K562 (cell line): ENCODE data around the gene AHR. TPM values are rescaled to one million over a fixed set of nuclear protein-coding genes. Genes with fewer than 3 reads are reported as not detected.

Source experiments
- ATAC-seq: fragments of 200-7000 bp; cut with Tn5 transposase; 3 replicates; pipeline ENCODE4 v1.9.1; 2020; ENCODE audit warnings: moderate library complexity
- BruUV-seq: library from RNA; stranded (reverse); fragments of 400-500 nt; replicated peaks from 2 replicates; lab custom pipeline; 2021; lab: Mats Ljungman, UMichigan
- CTCF ChIA-PET: fragments of 300-600 bp; formaldehyde crosslinking; extraction: SDS; loops from one replicate; lab custom pipeline; 2021; ENCODE audit warnings: low intra/inter-chr PET ratio; lab: Yijun Ruan, JAX
- POLR2A ChIA-PET: fragments of 300-600, 350-650 bp; sonication (Branson Sonifier 250); formaldehyde crosslinking; extraction: SDS; loops from one replicate; lab custom pipeline; 2021; ENCODE audit warnings: antibody characterized with exemption, inconsistent platforms; lab: Yijun Ruan, JAX
- DNase-seq, 4 experiments: peaks; one replicate each; pipeline versions ENCODE4 v3.0.0 to v3.0.0-alpha.2; 2011 to 2018; ENCODE audit warnings: low spot score in 3 of 4, mixed read lengths in 3 of 4; ENCODE audit errors: extremely low read depth in 1 of 4
- FAIRE-seq: peaks from 2 replicates; lab custom pipeline; 2011; peaks lifted over from hg19 to GRCh38; lab: Jason Lieb, UNC
- H2AFZ ChIP-seq: 2 replicates; pipeline ENCODE4 v1.6.0; 2011; ENCODE audit warnings: low read depth, low read length, control low read depth, inconsistent platforms
- H3K27ac ChIP-seq: fragments of 200-600 bp; 3 replicates; pipeline ENCODE4 v1.8.0; 2011; ENCODE audit warnings: low read depth, mild to moderate bottlenecking, control low read depth, inconsistent platforms, low read length, moderate library complexity, mixed read lengths; ENCODE audit errors: extremely low read depth
- H3K27me3 ChIP-seq, 2 experiments: fragments of 300-600 bp in 1 of 2; 2 replicates in 1 of 2; 3 replicates in 1 of 2; pipeline versions ENCODE4 v1.6.0 to v1.8.0; 2011; ENCODE audit warnings: inconsistent platforms in 2 of 2, low read length in 2 of 2, mild to moderate bottlenecking in 1 of 2, mixed read lengths in 1 of 2, moderate library complexity in 1 of 2; ENCODE audit not compliant: control insufficient read depth in 2 of 2, insufficient read depth in 2 of 2
- H3K36me3 ChIP-seq: fragments of 300-600 bp; 3 replicates; pipeline ENCODE4 v1.8.0; 2011; ENCODE audit warnings: mild to moderate bottlenecking, low read length, inconsistent platforms; ENCODE audit not compliant: control insufficient read depth, insufficient read depth
- H3K4me1 ChIP-seq, 2 experiments: fragments of 200-600 bp in 1 of 2; replicated peaks in 1 of 2; 2 replicates in 1 of 2; 3 replicates in 1 of 2; pipeline versions ENCODE4 v1.5.1 to v1.8.0; 2011; ENCODE audit warnings: inconsistent platforms in 2 of 2, low read length in 2 of 2, mild to moderate bottlenecking in 1 of 2, mixed read lengths in 1 of 2, moderate library complexity in 1 of 2; ENCODE audit not compliant: control insufficient read depth in 2 of 2, insufficient read depth in 2 of 2
- H3K4me2 ChIP-seq: 2 replicates; pipeline ENCODE4 v1.6.1; 2011; ENCODE audit warnings: low read length, control low read depth, inconsistent platforms, mixed read lengths; ENCODE audit not compliant: insufficient read depth
- H3K4me3 ChIP-seq: fragments of 200-600 bp; sonication (generic), shearing (Covaris generic); 2 replicates; pipeline ENCODE4 v1.5.1; 2016; ENCODE audit warnings: control low read depth, inconsistent platforms
- H3K79me2 ChIP-seq: fragments of 200-600 bp; 3 replicates; pipeline ENCODE4 v1.8.0; 2011; ENCODE audit warnings: low read length, inconsistent platforms; ENCODE audit not compliant: control insufficient read depth, insufficient read depth
- H3K9ac ChIP-seq, 2 experiments: 2 replicates each; pipeline versions ENCODE4 v1.6.0 to v1.6.1; 2011; ENCODE audit warnings: low read depth in 2 of 2, low read length in 2 of 2, control low read depth in 1 of 2, inconsistent platforms in 1 of 2, mild to moderate bottlenecking in 1 of 2, mixed read lengths in 1 of 2; ENCODE audit not compliant: insufficient read depth in 1 of 2
- H3K9me1 ChIP-seq: one replicate; pipeline ENCODE4 v1.6.0; 2011; ENCODE audit warnings: inconsistent platforms, mild to moderate bottlenecking, low read length, moderate library complexity; ENCODE audit not compliant: control insufficient read depth, insufficient read depth
- H3K9me3 ChIP-seq: replicated peaks from 2 replicates; pipeline ENCODE4 v1.5.1; 2011; ENCODE audit warnings: low read depth, low read length, inconsistent platforms; ENCODE audit not compliant: control insufficient read depth, insufficient read depth
- H4K20me1 ChIP-seq: replicated peaks from 2 replicates; pipeline ENCODE4 v1.6.1; 2011; ENCODE audit warnings: low read length, inconsistent platforms, mixed read lengths; ENCODE audit not compliant: control insufficient read depth, insufficient read depth
- ATF4 ChIP-seq: fragments of 450-650 bp; formaldehyde crosslinking; IDR thresholded peaks from 2 replicates; pipeline ENCODE4 v1.4.0; 2022; ENCODE audit warnings: mild to moderate bottlenecking, moderate library complexity
- E2F4 ChIP-seq: sonication (generic); formaldehyde crosslinking; IDR thresholded peaks from 2 replicates; pipeline ENCODE4 v1.8.0; 2022; ENCODE audit warnings: mild to moderate bottlenecking, low read depth, missing genetic modification reagents
- GABPA ChIP-seq: fragments of 200-800 bp; sonication (Bioruptor generic); conservative IDR thresholded peaks from 2 replicates; pipeline ENCODE4 v1.6.1; 2016; ENCODE audit warnings: low read depth, missing genetic modification characterization, missing compliant biosample characterization
- MEIS2 ChIP-seq: fragments of 450-650 bp; IDR thresholded peaks from 2 replicates; pipeline ENCODE4 v1.6.1; 2014; ENCODE audit warnings: mild to moderate bottlenecking; ENCODE audit not compliant: partially characterized antibody
- MITF ChIP-seq: IDR thresholded peaks from 2 replicates; pipeline ENCODE4 v1.6.1; 2014; ENCODE audit warnings: antibody characterized with exemption
- MTA3 ChIP-seq: fragments of 450-650 bp; formaldehyde crosslinking; IDR thresholded peaks from 2 replicates; pipeline ENCODE4 v1.6.1; 2017; ENCODE audit warnings: mild to moderate bottlenecking, borderline replicate concordance
- NFATC3 ChIP-seq: fragments of 450-650 bp; IDR thresholded peaks from 2 replicates; pipeline ENCODE4 v1.6.1; 2017; ENCODE audit warnings: mild to moderate bottlenecking
- ZNF655 ChIP-seq: fragments of 250-450 bp; sonication (Bioruptor Pico); IDR thresholded peaks from 2 replicates; pipeline ENCODE4 v1.5.0; 2021
- WGBS: fragments of 100-300 bp; shearing (Covaris generic); methylation state at CpG from one replicate; pipeline ENCODE4 v1.1.6; 2016; ENCODE audit warnings: low coverage, mixed read lengths; ENCODE audit not compliant: insufficient coverage; ENCODE audit errors: missing lambda C conversion rate; 5-methylcytosine and 5-hydroxymethylcytosine counted together
- in situ Hi-C: fragments of 300-500 bp; cut with MboI; formaldehyde crosslinking; loops from 4 replicates; pipeline ENCODE4 v1.15.0; 2018; ENCODE audit warnings: inconsistent platforms, mixed read lengths
- intact Hi-C: fragments of 100-400 bp; cut with micrococcal nuclease; formaldehyde crosslinking; loops from 2 replicates; pipeline ENCODE4 v1.14.2; 2022
- polyA plus RNA-seq, 8 experiments: library from polyadenylated mRNA; depleted of rRNA in 4 of 8; stranded (reverse) in 5 of 8; unstranded in 3 of 8; fragments of >200 nt; fragmentation: Nextera tagmentation in 2 of 8; fragmentation: Illumina TruSeq in 1 of 8; extraction: Ambion mirVana in 2 of 8; extraction: Trizol in 1 of 8; gene quantifications; 2 replicates each; pipeline versions ENCODE4 v1.2.1 to v1.2.3, GENCODE V29; 2011 to 2014; ENCODE audit warnings: inconsistent platforms in 1 of 8, missing spikeins in 1 of 8
- total RNA-seq, 7 experiments: library from RNA; depleted of rRNA in 6 of 7; stranded (reverse); fragments of >200 nt in 6 of 7; fragmentation: Illumina TruSeq in 2 of 7; extraction: Trizol in 2 of 7; gene quantifications; 2 replicates each; pipeline versions ENCODE4 v1.2.1 to v1.2.3, GENCODE V29; 2011 to 2021; ENCODE audit warnings: low replicate concordance in 1 of 7

Gene AHR
- total and polyA plus RNA-seq, 9 of the 15 experiments (the other 6 are each of a cell fraction or from before 2014, with no cell fraction given), result 0.16 TPM; not detected in 8

GRCh38 chr7:17274551-17275245, 23.8 kb upstream of the AHR start:
- Histone ChIP-seq H3K4me2 (no peak overlapping the region), H3K27me3 (no peaks in the 10 kb centered on the region; a peak in 1 of 5 replicates), H3K36me3 (no peaks in the 10 kb centered on the region), H2AFZ (no peak overlapping the region), H4K20me1 (no peaks in the 10 kb centered on the region), H3K4me3 (no peak overlapping the region), H3K79me2 (no peaks in the 10 kb centered on the region), H3K4me1 (no peaks in the 10 kb centered on the region), H3K9me1 (no peaks in the 10 kb centered on the region), H3K9ac (no peak overlapping the region), H3K9me3 (peaks cover 1% of the 10 kb centered on the region; the same call in 1 of the 2 replicates), H3K27ac (no peak overlapping the region)
- in situ Hi-C loops, result no loop called here
- 6% methylated on average over 5 of the region's 5 CpGs for WGBS
- no peak for FAIRE-seq
- POLR2A ChIA-PET, result no interaction called here
- TF ChIP-seq NFATC3, result no peak
- peak; percentile 33 for TF ChIP-seq MEIS2
- TF ChIP-seq GABPA, result peak; percentile 37
- intact Hi-C loops, result no loop called here
- DNase-seq, result no peak
- CTCF ChIA-PET, result no interaction called here
- BruUV-seq, result no TSS peak
- ATAC-seq, result no peak

GRCh38 chr7:17275749-17276671, 22.4 kb upstream of the AHR start:
- DNase-seq (no peak), FAIRE-seq (no peak), ATAC-seq (no peak)
- 14% methylated on average over 4 of the region's 4 CpGs for WGBS
- Histone ChIP-seq H3K27me3 (no peaks in the 10 kb centered on the region; a peak in 1 of 5 replicates), H3K4me3 (no peak overlapping the region), H2AFZ (no peak overlapping the region), H4K20me1 (no peaks in the 10 kb centered on the region), H3K9me1 (no peaks in the 10 kb centered on the region), H3K9me3 (peaks cover 3% of the 10 kb centered on the region; the same call in 1 of the 2 replicates), H3K79me2 (no peaks in the 10 kb centered on the region), H3K36me3 (no peaks in the 10 kb centered on the region), H3K9ac (no peak overlapping the region), H3K4me2 (no peak overlapping the region), H3K4me1 (no peaks in the 10 kb centered on the region), H3K27ac (no peak overlapping the region)
- no TSS peak for BruUV-seq
- in situ Hi-C loops, result no loop called here
- ChIA-PET CTCF (no interaction called here), POLR2A (no interaction called here)
- intact Hi-C loops, result no loop called here
- no peak for TF ChIP-seq E2F4 (CRISPR knock-in tag)
- no peak for TF ChIP-seq ZNF655 (CRISPR knock-in tag)
- no peak for TF ChIP-seq MITF
- TF ChIP-seq ATF4 (CRISPR knock-in tag), result no peak
- no peak for TF ChIP-seq MTA3
